Measurements from ENCODE around the gene DDX54. TPM values are rescaled to one million over a fixed set of nuclear protein-coding genes. Genes with fewer than 3 reads are reported as not detected.

DDX54 gene
- total RNA-seq, 4 donors from 2014 or later = 29.1 to 59.6 (median 52.7) TPM

DNA sequence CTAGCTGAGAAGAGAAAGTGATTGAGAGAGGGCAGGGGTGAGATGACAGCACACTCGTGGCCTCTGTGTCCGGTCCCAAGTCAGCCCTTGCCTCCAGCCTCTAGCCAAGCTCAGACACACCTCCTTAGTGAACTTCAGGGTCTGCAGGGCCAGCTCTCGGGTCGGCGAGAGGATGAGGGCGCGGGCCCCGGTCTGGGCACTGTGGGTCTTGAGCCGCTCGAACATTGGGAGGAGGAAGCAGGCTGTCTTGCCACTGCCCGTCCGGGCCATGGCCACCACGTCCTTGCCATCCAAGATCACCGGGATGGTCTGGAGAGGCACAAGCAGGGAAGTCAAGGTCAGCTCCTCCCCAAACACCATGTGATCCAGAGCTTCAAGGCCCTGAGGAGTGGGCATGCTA lies 6.3 kb downstream of the DDX54 start:
- 97% methylated on average over 14 of the region's 14 CpGs for WGBS
- DNase-seq (ENCODE audit: extremely low spot score) = no peak
- H3K27me3 ChIP-seq = no peaks in the 10 kb centered on the region
- peaks cover 0 to 7% (median 3%) of the 10 kb centered on the region in 4 donors for H3K9me3 ChIP-seq
- no peak overlapping the region for H3K27ac ChIP-seq (replicated peaks in 1 of 4)
- peaks cover 4 to 19% (median 15%) of the 10 kb centered on the region in 4 donors for H3K4me1 ChIP-seq
- H3K36me3 ChIP-seq = peaks cover 64 to 73% (median 71%) of the 10 kb centered on the region in 4 donors
- H3K4me3 ChIP-seq = no peak overlapping the region
- TF ChIP-seq EP300 (IDR thresholded peaks at IDR 0.05) (no peak), POLR2AphosphoS5 (IDR thresholded peaks at IDR 0.05) (no peak), POLR2A (IDR thresholded peaks at IDR 0.05; ENCODE audit: low read depth) (no peak)
- TF ChIP-seq, protein P1, sequence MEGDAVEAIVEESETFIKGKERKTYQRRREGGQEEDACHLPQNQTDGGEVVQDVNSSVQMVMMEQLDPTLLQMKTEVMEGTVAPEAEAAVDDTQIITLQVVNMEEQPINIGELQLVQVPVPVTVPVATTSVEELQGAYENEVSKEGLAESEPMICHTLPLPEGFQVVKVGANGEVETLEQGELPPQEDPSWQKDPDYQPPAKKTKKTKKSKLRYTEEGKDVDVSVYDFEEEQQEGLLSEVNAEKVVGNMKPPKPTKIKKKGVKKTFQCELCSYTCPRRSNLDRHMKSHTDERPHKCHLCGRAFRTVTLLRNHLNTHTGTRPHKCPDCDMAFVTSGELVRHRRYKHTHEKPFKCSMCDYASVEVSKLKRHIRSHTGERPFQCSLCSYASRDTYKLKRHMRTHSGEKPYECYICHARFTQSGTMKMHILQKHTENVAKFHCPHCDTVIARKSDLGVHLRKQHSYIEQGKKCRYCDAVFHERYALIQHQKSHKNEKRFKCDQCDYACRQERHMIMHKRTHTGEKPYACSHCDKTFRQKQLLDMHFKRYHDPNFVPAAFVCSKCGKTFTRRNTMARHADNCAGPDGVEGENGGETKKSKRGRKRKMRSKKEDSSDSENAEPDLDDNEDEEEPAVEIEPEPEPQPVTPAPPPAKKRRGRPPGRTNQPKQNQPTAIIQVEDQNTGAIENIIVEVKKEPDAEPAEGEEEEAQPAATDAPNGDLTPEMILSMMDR (IDR thresholded peaks at IDR 0.05) = no peak
- intact Hi-C loops (cut with DNase I) = no loop called here

DNA sequence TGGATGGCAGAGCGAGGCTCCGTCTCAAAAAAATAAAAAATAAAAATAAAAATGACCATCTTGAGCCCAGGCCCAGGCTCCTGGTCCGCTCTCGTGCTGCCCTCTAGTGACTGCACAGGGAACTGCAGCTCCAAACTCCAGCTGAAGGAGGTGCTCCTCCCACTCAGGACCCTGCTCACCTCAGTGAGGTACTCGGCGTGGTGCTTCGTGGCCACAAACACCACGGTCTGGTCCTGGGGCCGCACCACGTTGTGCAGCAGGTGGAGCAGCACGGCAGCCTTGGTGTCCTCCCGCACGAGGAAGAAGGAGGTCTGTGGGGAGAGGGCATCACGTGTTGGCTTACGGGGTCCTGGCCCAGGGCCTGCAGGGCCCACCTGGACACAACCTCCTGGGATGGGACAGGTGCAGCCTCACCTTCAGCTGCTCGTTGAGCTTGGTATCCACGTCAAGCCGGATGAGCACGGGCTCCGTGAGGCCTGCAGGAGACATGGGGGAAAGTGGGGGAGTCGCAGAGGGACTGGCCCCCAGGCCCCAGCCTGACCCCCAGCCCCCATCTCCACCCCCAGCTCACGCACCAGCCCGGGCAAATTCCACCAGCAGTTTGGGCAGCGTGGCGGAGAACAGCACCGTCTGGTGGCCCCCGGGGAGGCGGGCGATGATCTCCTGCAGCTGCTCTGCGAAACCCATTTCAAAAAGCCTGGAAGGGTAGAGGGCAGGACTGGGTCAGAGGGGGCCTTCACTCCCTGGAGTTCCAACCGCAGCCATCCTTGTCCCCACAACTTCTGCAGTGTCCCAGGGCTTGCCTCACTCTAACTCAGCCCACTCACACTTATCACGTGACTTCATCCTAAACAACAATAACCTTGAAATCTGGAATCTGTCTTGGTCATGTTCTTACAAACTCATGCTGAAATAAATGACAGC lies 10.6 kb downstream of the DDX54 start:
- DNase-seq (ENCODE audit: extremely low spot score) = no peak
- Histone ChIP-seq H3K27me3 (no peaks in the 10 kb centered on the region), H3K4me3 (no peak overlapping the region), H3K9me3 (peaks cover 0 to 7% (median 3%) of the 10 kb centered on the region in 4 donors), H3K4me1 (no peaks in the 10 kb centered on the region), H3K36me3 (peaks cover 95 to 100% (median 99%) of the 10 kb centered on the region in 4 donors), H3K27ac (replicated peaks in 1 of 4) (no peak overlapping the region)
- TF ChIP-seq POLR2A (IDR thresholded peaks at IDR 0.05; ENCODE audit: low read depth) (no peak), EP300 (IDR thresholded peaks at IDR 0.05) (no peak)
- TF ChIP-seq, protein P1 (IDR thresholded peaks at IDR 0.05) = peak in 2 of 3 experiments; percentile 88 to 95
- intact Hi-C loops (cut with DNase I) = loop anchor here (5.0 kb wide), 1 partner anchor 127 kb away; no protein-coding TSS in a partner anchor
- 36% methylated on average over 21 of the region's 32 CpGs for WGBS

DNA sequence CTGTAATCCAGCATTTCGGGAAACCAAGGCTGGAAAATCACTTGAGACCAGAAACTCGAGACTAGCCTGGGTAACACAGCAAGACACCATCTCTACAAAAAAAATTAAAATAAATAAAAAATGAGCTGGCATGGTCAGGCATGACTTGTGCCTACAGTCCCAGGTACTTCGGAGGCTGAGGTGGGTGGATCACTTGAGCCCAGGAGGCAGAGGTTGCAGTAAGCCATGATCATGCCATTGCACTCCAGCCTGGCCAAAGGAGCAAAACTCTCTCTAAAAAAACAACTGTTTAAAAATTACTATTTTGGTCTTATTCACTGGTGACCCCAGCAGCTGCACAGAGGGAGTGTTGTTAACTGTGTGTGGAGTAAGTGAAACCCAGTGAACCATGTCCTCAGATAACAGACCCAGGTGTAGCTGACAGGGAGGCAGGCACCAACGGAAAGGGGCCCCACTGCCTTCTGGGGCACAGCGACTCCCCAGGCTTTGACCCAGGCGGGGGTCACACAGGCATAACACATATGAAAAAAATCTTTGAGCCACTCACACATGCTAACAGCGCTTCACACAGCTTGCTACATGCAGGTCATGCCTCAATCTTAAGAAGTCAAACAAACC lies 12.1 kb downstream of the DDX54 start:
- peaks cover 95 to 100% (median 99%) of the 10 kb centered on the region in 4 donors for H3K36me3 ChIP-seq
- H3K27me3 ChIP-seq = peaks cover 0 to under 1% (median 0%) of the 10 kb centered on the region in 4 donors
- intact Hi-C loops (cut with DNase I) = loop anchor here (5.0 kb wide), 1 partner anchor 126 kb away; no protein-coding TSS in a partner anchor
- H3K4me1 ChIP-seq = no peaks in the 10 kb centered on the region
- H3K4me3 ChIP-seq = no peak overlapping the region
- H3K9me3 ChIP-seq = peaks cover 0 to 7% (median 3%) of the 10 kb centered on the region in 4 donors
- TF ChIP-seq EP300 (IDR thresholded peaks at IDR 0.05) (no peak), POLR2A (IDR thresholded peaks at IDR 0.05; ENCODE audit: low read depth) (no peak), POLR2AphosphoS5 (IDR thresholded peaks at IDR 0.05) (no peak)
- TF ChIP-seq, protein P1 (IDR thresholded peaks at IDR 0.05) = no peak
- WGBS = 87% methylated on average over 7 of the region's 7 CpGs
- DNase-seq (ENCODE audit: extremely low spot score) = no peak
- H3K27ac ChIP-seq (replicated peaks in 1 of 4) = no peak overlapping the region

DNA sequence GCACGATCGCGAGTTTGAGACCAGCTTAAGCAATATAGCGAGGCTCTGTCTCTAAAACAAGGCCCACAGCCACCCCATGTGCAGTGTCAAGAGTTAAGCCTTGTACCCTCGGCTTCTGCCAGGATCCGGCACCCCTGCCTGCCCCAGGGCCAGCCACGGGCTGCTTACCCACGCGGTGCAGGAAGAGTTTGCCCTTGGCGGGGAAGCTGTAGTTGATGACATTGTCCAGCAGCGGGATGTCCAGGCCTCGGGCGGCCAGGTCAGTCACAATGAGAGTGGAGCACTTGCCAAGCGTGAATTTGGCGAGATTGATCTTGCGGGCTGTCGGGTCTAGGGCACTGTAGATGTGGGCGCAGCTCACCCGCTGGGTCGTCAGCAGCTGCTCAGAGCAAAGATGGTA lies 13.1 kb downstream of the DDX54 start:
- H3K36me3 ChIP-seq = peaks cover 91 to 100% (median 99%) of the 10 kb centered on the region in 4 donors
- no peak for DNase-seq (ENCODE audit: extremely low spot score)
- H3K9me3 ChIP-seq = peaks cover 0 to 3% (median 1%) of the 10 kb centered on the region in 4 donors
- H3K27ac ChIP-seq (replicated peaks in 1 of 4) = no peak overlapping the region
- no peaks in the 10 kb centered on the region for H3K4me1 ChIP-seq
- H3K27me3 ChIP-seq = peaks cover 0 to 6% (median 0%) of the 10 kb centered on the region in 4 donors
- intact Hi-C loops (cut with DNase I) = loop anchor here (5.0 kb wide), 1 partner anchor 125 kb away; no protein-coding TSS in a partner anchor
- 94% methylated on average over 20 of the region's 20 CpGs for WGBS
- no peak overlapping the region for H3K4me3 ChIP-seq
- TF ChIP-seq POLR2AphosphoS5 (IDR thresholded peaks at IDR 0.05) (no peak), EP300 (IDR thresholded peaks at IDR 0.05) (no peak), POLR2A (IDR thresholded peaks at IDR 0.05; ENCODE audit: low read depth) (no peak)
- TF ChIP-seq, protein P1 (IDR thresholded peaks at IDR 0.05) = no peak
